Adrenal gland (tissue), 5 donors: Measurements from ENCODE around the gene NSMCE1.

ENCODE experiments used
- CTCF ChIP-seq, 6 experiments: fragments of 450-650 bp in 4 of 6; fragments of 200-600 bp in 2 of 6; sonication (generic) in 1 of 6; IDR thresholded peaks; 1 replicate in 5 of 6; 2 replicates in 1 of 6; pipeline versions ENCODE4 v1.5.1 to v1.8.0; 2016 to 2021; ENCODE audit warnings: antibody characterized with exemption in 6 of 6, mild to moderate bottlenecking in 2 of 6, moderate library complexity in 1 of 6
- POLR2A ChIP-seq, 2 donors: fragments of 450-650 bp; IDR thresholded peaks; one replicate each; pipeline ENCODE4 v1.6.1; 2017; ENCODE audit warnings: antibody characterized with exemption in 2 of 2, mild to moderate bottlenecking in 2 of 2, moderate library complexity in 1 of 2
- donor health status: DM: no; HTN: no; CAD: no.

- no peak for TF ChIP-seq CTCF (IDR thresholded peaks at IDR 0.05)
- no peak for TF ChIP-seq POLR2A (IDR thresholded peaks at IDR 0.05)
These were observed 11.3 kb downstream of the NSMCE1 start for GRCh38 chr16:27257271-27257670.
